Measurements from ENCODE around the gene RASSF3.

- TF ChIP-seq POLR2A (IDR thresholded peaks at IDR 0.05) = no peak
- TF ChIP-seq CTCF (IDR thresholded peaks at IDR 0.05) = no peak
Observed at GRCh38 chr12:64722835-64723234, 112.5 kb downstream of the RASSF3 start.
